Rectal smooth muscle tissue (tissue), 1 donor: ENCODE data around the gene PCGF5.
A peak's percentile ranks its signal among the peaks of the same experiment; 100 is the strongest.
"Not testable (repeated sequence)": the region's sequence is repeated elsewhere in the genome, so short reads cannot be mapped to it uniquely, and the experiment has no call there.

ENCODE experiments used
- H3K27ac ChIP-seq: one replicate; pipeline ENCODE4 v1.7.0; 2013; ENCODE audit warnings: low read depth, low read length, inconsistent platforms
- H3K27me3 ChIP-seq: one replicate; pipeline ENCODE4 v1.7.0; 2013; ENCODE audit warnings: low read length; ENCODE audit not compliant: control insufficient read depth, insufficient read depth
- H3K36me3 ChIP-seq: one replicate; pipeline ENCODE4 v1.7.0; 2013; ENCODE audit warnings: low read length; ENCODE audit not compliant: control insufficient read depth, insufficient read depth
- H3K4me1 ChIP-seq: one replicate; pipeline ENCODE4 v1.7.0; 2013; ENCODE audit warnings: low read length; ENCODE audit not compliant: control insufficient read depth, insufficient read depth
- H3K4me3 ChIP-seq: one replicate; pipeline ENCODE4 v1.7.0; 2013; ENCODE audit warnings: low read length
- H3K9ac ChIP-seq: one replicate; pipeline ENCODE4 v1.7.0; 2013; ENCODE audit warnings: low read length

PCGF5 gene

GRCh38 chr10:91220194-91220953, at the start of gene PCGF5:
Gene PCGF5, plus strand, starts transcription at chr10:91220663. Its CDS starts 2,209 bp downstream, at chr10:91222872.
- Histone ChIP-seq H3K4me1 (peaks cover 2% of the 10 kb centered on the region), H3K27me3 (no peaks in the 10 kb centered on the region), H3K27ac (peak within 1 kb of the TSS; percentile 82), H3K36me3 (no peaks in the 10 kb centered on the region), H3K9ac (peak within 1 kb of the TSS; percentile 51), H3K4me3 (peak within 1 kb of the TSS; percentile 89)

GRCh38 chr10:91171485-91171884, 49.0 kb upstream of the PCGF5 start:
- Histone ChIP-seq H3K36me3 (no peaks in the 10 kb centered on the region), H3K27ac (no peak overlapping the region)

GRCh38 chr10:91172348-91172747, 48.1 kb upstream of the PCGF5 start:
- no peak overlapping the region for H3K9ac ChIP-seq
- no peaks in the 10 kb centered on the region for H3K27me3 ChIP-seq
- no peak overlapping the region for H3K27ac ChIP-seq
- H3K4me3 ChIP-seq: no peak overlapping the region
- H3K4me1 ChIP-seq: no peaks in the 10 kb centered on the region
- no peaks in the 10 kb centered on the region for H3K36me3 ChIP-seq

More at GRCh38 chr10:91171485-91171884, 49.0 kb upstream of the PCGF5 start:
- H3K27me3 ChIP-seq: no peaks in the 10 kb centered on the region
- no peak overlapping the region for H3K4me3 ChIP-seq
- H3K9ac ChIP-seq: no peak overlapping the region
- H3K4me1 ChIP-seq: no peaks in the 10 kb centered on the region

GRCh38 chr10:91185239-91185875, 35.1 kb upstream of the PCGF5 start:
- H3K4me3 ChIP-seq: no peak overlapping the region
- no peak overlapping the region for H3K27ac ChIP-seq
- H3K9ac ChIP-seq: no peak overlapping the region
- no peaks in the 10 kb centered on the region for H3K36me3 ChIP-seq
- H3K4me1 ChIP-seq: peaks cover 4% of the 10 kb centered on the region
- H3K27me3 ChIP-seq: no peaks in the 10 kb centered on the region

GRCh38 chr10:91187156-91187555, 33.3 kb upstream of the PCGF5 start:
- Histone ChIP-seq H3K4me1 (peaks cover 7% of the 10 kb centered on the region), H3K27me3 (no peaks in the 10 kb centered on the region)

GRCh38 chr10:91188010-91188409, 32.5 kb upstream of the PCGF5 start:
- not testable (repeated sequence) for H3K27me3 ChIP-seq, H3K36me3 ChIP-seq, H3K4me3 ChIP-seq, H3K9ac ChIP-seq, H3K4me1 ChIP-seq, H3K27ac ChIP-seq

More at GRCh38 chr10:91187156-91187555, 33.3 kb upstream of the PCGF5 start:
- no peak overlapping the region for H3K4me3 ChIP-seq
- H3K9ac ChIP-seq: no peak overlapping the region
- no peaks in the 10 kb centered on the region for H3K36me3 ChIP-seq
- no peak overlapping the region for H3K27ac ChIP-seq

GRCh38 chr10:91188889-91189288, 31.6 kb upstream of the PCGF5 start:
- no peaks in the 10 kb centered on the region for H3K27me3 ChIP-seq
- no peak overlapping the region for H3K4me3 ChIP-seq
- H3K4me1 ChIP-seq: peaks cover 7% of the 10 kb centered on the region
- H3K36me3 ChIP-seq: no peaks in the 10 kb centered on the region
- H3K27ac ChIP-seq: no peak overlapping the region
- H3K9ac ChIP-seq: no peak overlapping the region

- Histone ChIP-seq H3K36me3 (no peaks in the 10 kb centered on the region), H3K4me1 (peaks cover 5% of the 10 kb centered on the region), H3K4me3 (no peak overlapping the region), H3K9ac (no peak overlapping the region), H3K27ac (no peak overlapping the region), H3K27me3 (no peaks in the 10 kb centered on the region)
Measured at GRCh38 chr10:91190388-91190870, 30.0 kb upstream of the PCGF5 start.

- peaks cover 5% of the 10 kb centered on the region for H3K4me1 ChIP-seq
- H3K36me3 ChIP-seq: no peaks in the 10 kb centered on the region
- H3K27me3 ChIP-seq: no peaks in the 10 kb centered on the region
- no peak overlapping the region for H3K27ac ChIP-seq
- no peak overlapping the region for H3K9ac ChIP-seq
- no peak overlapping the region for H3K4me3 ChIP-seq
Measured at GRCh38 chr10:91190876-91191583, 29.4 kb upstream of the PCGF5 start.

GRCh38 chr10:91191584-91191919, 28.9 kb upstream of the PCGF5 start:
- no peak overlapping the region for H3K27ac ChIP-seq
- H3K4me1 ChIP-seq: peaks cover 5% of the 10 kb centered on the region
- no peak overlapping the region for H3K9ac ChIP-seq
- H3K4me3 ChIP-seq: no peak overlapping the region
- H3K27me3 ChIP-seq: no peaks in the 10 kb centered on the region
- no peaks in the 10 kb centered on the region for H3K36me3 ChIP-seq

- Histone ChIP-seq H3K27ac (no peak overlapping the region), H3K4me1 (peaks cover 5% of the 10 kb centered on the region), H3K4me3 (no peak overlapping the region), H3K36me3 (no peaks in the 10 kb centered on the region), H3K27me3 (no peaks in the 10 kb centered on the region), H3K9ac (no peak overlapping the region)
Measured at GRCh38 chr10:91194497-91195179, 25.8 kb upstream of the PCGF5 start.
